K562 (cell line): ENCODE measurements around the gene ANKLE1. TPM values are rescaled to one million over a fixed set of nuclear protein-coding genes. Genes with fewer than 3 reads are reported as not detected.
A peak's percentile ranks its signal among the peaks of the same experiment; 100 is the strongest.

Experiments used
- BRCA1 ChIP-seq, 2 experiments: fragments of 450-650 bp in 1 of 2; sonication (generic) in 1 of 2; formaldehyde crosslinking in 1 of 2; IDR thresholded peaks; 2 replicates each; pipeline versions ENCODE4 v1.5.0 to v1.6.1; 2017 to 2020; ENCODE audit warnings: mild to moderate bottlenecking in 1 of 2, missing genetic modification reagents in 1 of 2
- CBFB ChIP-seq: sonication (generic); formaldehyde crosslinking; IDR thresholded peaks from 2 replicates; pipeline ENCODE4 v1.4.0; 2020; ENCODE audit warnings: mild to moderate bottlenecking, missing genetic modification reagents
- CBX3 ChIP-seq, 2 experiments: IDR thresholded peaks; 1 replicate in 1 of 2; 2 replicates in 1 of 2; pipeline ENCODE4 v1.6.1; 2012; ENCODE audit warnings: inconsistent platforms in 2 of 2, low read length in 2 of 2, borderline replicate concordance in 1 of 2, control low read depth in 1 of 2
- ERF ChIP-seq: fragments of 450-650 bp; formaldehyde crosslinking; IDR thresholded peaks from 2 replicates; pipeline ENCODE4 v1.4.0; 2020; ENCODE audit warnings: mild to moderate bottlenecking, mixed read lengths
- HNRNPL ChIP-seq: fragments of 200-400 bp; formaldehyde crosslinking; IDR thresholded peaks from 2 replicates; pipeline ENCODE4 v1.6.1; 2017; ENCODE audit warnings: low read depth, mild to moderate bottlenecking, low read length
- KDM5B ChIP-seq: fragments of 200-600 bp; sonication (generic); IDR thresholded peaks from 2 replicates; pipeline ENCODE4 v1.6.1; 2012; ENCODE audit warnings: low read depth, mild to moderate bottlenecking, moderate library complexity, low read length, control low read depth, inconsistent platforms; ENCODE audit not compliant: insufficient replicate concordance
- NR2C1 ChIP-seq, 2 experiments: fragments of 450-650 bp; IDR thresholded peaks; 2 replicates each; pipeline ENCODE4 v1.6.1; 2017; ENCODE audit warnings: mild to moderate bottlenecking in 2 of 2, antibody characterized with exemption in 1 of 2, inconsistent platforms in 1 of 2, missing compliant biosample characterization in 1 of 2, missing genetic modification characterization in 1 of 2
- PHF21A ChIP-seq: fragments of 450-650 bp; IDR thresholded peaks from 2 replicates; pipeline ENCODE4 v1.6.1; 2017; ENCODE audit warnings: low read depth, borderline replicate concordance
- POLR3G ChIP-seq: IDR thresholded peaks from 2 replicates; pipeline ENCODE4 v1.6.1; 2011; ENCODE audit not compliant: insufficient read length, insufficient replicate concordance; ENCODE audit errors: extremely low read depth
- RBFOX2 ChIP-seq: fragments of 200-400 bp; formaldehyde crosslinking; IDR thresholded peaks from 2 replicates; pipeline ENCODE4 v1.6.1; 2017; ENCODE audit warnings: low read depth, mild to moderate bottlenecking, low read length, moderate library complexity
- RBM22 ChIP-seq: fragments of 200-400 bp; formaldehyde crosslinking; IDR thresholded peaks from 2 replicates; pipeline ENCODE4 v1.6.1; 2018; ENCODE audit warnings: low read length, low read depth; ENCODE audit not compliant: poor library complexity, severe bottlenecking
- SNIP1 ChIP-seq: fragments of 450-650 bp; IDR thresholded peaks from 2 replicates; pipeline ENCODE4 v1.7.1; 2017; ENCODE audit warnings: low read depth, mild to moderate bottlenecking
- ZBTB1 ChIP-seq: sonication (generic); formaldehyde crosslinking; IDR thresholded peaks from 2 replicates; pipeline ENCODE4 v1.8.1; 2023; ENCODE audit warnings: missing genetic modification reagents, low read depth, mild to moderate bottlenecking, borderline replicate concordance
- ZNF274 ChIP-seq: IDR thresholded peaks from 2 replicates; pipeline ENCODE4 v1.6.1; 2011; ENCODE audit warnings: low read depth, mild to moderate bottlenecking, low read length, moderate library complexity, borderline replicate concordance
- ZNF644 ChIP-seq: fragments of 200-800 bp; sonication (Bioruptor generic); IDR thresholded peaks from 2 replicates; pipeline ENCODE4 v1.6.1; 2016; ENCODE audit warnings: low read depth, missing genetic modification characterization, missing compliant biosample characterization
- polyA plus RNA-seq, 8 experiments: library from polyadenylated mRNA; depleted of rRNA in 4 of 8; stranded (reverse) in 5 of 8; unstranded in 3 of 8; fragments of >200 nt; fragmentation: Nextera tagmentation in 2 of 8; fragmentation: Illumina TruSeq in 1 of 8; extraction: Ambion mirVana in 2 of 8; extraction: Trizol in 1 of 8; gene quantifications; 2 replicates each; pipeline versions ENCODE4 v1.2.1 to v1.2.3, GENCODE V29; 2011 to 2014; ENCODE audit warnings: inconsistent platforms in 1 of 8, missing spikeins in 1 of 8
- total RNA-seq, 7 experiments: library from RNA; depleted of rRNA in 6 of 7; stranded (reverse); fragments of >200 nt in 6 of 7; fragmentation: Illumina TruSeq in 2 of 7; extraction: Trizol in 2 of 7; gene quantifications; 2 replicates each; pipeline versions ENCODE4 v1.2.1 to v1.2.3, GENCODE V29; 2011 to 2021; ENCODE audit warnings: low replicate concordance in 1 of 7
- TF ChIP-seq, protein P1 (sequence below): fragments of 450-650 bp; IDR thresholded peaks from 2 replicates; pipeline ENCODE4 v1.6.1; 2017; ENCODE audit warnings: antibody characterized with exemption
- TF ChIP-seq, protein P2 (sequence below): fragments of 450-650 bp; formaldehyde crosslinking; IDR thresholded peaks from 2 replicates; pipeline ENCODE4 v1.4.0; 2020; ENCODE audit warnings: mild to moderate bottlenecking, moderate library complexity
- TF ChIP-seq, protein P3 (sequence below): sonication (generic); formaldehyde crosslinking; IDR thresholded peaks from 2 replicates; pipeline ENCODE4 v1.8.1; 2022; ENCODE audit warnings: missing genetic modification reagents
- TF ChIP-seq, protein P4 (sequence below): fragments of 450-650 bp; IDR thresholded peaks from 2 replicates; pipeline ENCODE4 v1.6.1; 2018; ENCODE audit warnings: mild to moderate bottlenecking, low read depth; ENCODE audit not compliant: partially characterized antibody
- TF ChIP-seq, protein P5 (sequence below): fragments of 250-450 bp; sonication (Bioruptor Pico); IDR thresholded peaks from 2 replicates; pipeline ENCODE4 v1.6.1; 2021; ENCODE audit warnings: mild to moderate bottlenecking

ANKLE1 gene
- total and polyA plus RNA-seq, 9 of the 15 experiments (the other 6 are each of a cell fraction or from before 2014, with no cell fraction given): 0.63 to 9.2 (median 2.9) TPM

DNA sequence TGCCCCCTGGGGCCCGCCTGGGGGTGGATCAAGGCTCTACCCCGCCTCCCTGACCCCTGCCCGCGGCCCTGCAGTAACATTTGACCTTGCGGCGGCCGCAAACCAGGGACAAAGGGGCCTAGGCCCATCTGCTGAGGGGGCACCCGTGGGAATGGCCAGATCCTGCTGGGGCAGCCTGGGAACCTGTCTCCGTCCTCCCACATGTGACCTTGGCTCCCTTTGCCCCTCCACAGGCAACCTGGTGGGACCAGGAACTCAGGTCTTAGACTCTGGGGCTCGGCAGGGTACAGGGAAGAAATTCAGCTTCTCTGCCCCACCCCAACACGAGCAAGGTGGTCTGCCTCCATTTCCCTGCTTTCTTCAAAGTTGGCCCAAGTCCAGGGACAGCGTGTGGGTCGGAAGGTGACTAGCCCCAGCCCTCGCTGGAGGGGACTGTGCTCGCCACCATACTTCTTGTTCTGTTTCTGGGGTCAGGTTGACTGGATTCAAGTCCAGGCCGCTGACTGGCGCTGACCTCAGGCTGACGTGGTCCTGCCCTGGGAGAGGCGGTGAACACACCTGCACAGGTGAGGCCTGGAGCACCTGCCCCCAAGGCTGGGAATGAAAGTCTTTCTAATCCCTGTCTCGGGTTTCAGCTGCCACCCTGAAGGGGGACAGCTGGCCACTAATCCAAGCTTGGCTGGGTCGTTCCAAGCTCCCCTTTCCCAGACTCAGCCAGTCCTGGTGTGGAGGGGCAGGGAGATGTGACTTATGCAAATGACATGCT, 33.5 kb upstream of the ANKLE1 start (continued):
- TF ChIP-seq RBM22 (no peak), KDM5B (peak; percentile 10), ERF (no peak), SNIP1 (no peak), HNRNPL (no peak), PHF21A (no peak), CBFB (CRISPR knock-in tag) (peak; percentile 46; the same call in 1 of the 2 replicates), BRCA1 (IDR thresholded peaks at IDR 0.05) (no peak), BRCA1 (CRISPR knock-in tag; IDR thresholded peaks at IDR 0.05) (no peak), POLR3G (no peak), ZBTB1 (CRISPR knock-in tag) (no peak), RBFOX2 (peak; percentile 46; the same call in 1 of the 2 replicates), ZNF644 (no peak), NR2C1 (IDR thresholded peaks at IDR 0.05) (peak; percentile 80), NR2C1 (tag; IDR thresholded peaks at IDR 0.05) (peak; percentile 81), CBX3 (IDR thresholded peaks at IDR 0.05; ENCODE audit: borderline replicate concordance in 1 of 2, low read length in 2 of 2) (no peak), ZNF274 (no peak)
- TF ChIP-seq, protein P1, sequence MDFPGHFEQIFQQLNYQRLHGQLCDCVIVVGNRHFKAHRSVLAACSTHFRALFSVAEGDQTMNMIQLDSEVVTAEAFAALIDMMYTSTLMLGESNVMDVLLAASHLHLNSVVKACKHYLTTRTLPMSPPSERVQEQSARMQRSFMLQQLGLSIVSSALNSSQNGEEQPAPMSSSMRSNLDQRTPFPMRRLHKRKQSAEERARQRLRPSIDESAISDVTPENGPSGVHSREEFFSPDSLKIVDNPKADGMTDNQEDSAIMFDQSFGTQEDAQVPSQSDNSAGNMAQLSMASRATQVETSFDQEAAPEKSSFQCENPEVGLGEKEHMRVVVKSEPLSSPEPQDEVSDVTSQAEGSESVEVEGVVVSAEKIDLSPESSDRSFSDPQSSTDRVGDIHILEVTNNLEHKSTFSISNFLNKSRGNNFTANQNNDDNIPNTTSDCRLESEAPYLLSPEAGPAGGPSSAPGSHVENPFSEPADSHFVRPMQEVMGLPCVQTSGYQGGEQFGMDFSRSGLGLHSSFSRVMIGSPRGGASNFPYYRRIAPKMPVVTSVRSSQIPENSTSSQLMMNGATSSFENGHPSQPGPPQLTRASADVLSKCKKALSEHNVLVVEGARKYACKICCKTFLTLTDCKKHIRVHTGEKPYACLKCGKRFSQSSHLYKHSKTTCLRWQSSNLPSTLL: no peak
- TF ChIP-seq, protein P2, sequence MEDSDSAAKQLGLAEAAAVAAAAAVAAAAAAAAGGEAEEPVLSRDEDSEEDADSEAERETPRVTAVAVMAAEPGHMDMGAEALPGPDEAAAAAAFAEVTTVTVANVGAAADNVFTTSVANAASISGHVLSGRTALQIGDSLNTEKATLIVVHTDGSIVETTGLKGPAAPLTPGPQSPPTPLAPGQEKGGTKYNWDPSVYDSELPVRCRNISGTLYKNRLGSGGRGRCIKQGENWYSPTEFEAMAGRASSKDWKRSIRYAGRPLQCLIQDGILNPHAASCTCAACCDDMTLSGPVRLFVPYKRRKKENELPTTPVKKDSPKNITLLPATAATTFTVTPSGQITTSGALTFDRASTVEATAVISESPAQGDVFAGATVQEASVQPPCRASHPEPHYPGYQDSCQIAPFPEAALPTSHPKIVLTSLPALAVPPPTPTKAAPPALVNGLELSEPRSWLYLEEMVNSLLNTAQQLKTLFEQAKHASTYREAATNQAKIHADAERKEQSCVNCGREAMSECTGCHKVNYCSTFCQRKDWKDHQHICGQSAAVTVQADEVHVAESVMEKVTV (CRISPR knock-in tag): no peak
- TF ChIP-seq, protein P3, sequence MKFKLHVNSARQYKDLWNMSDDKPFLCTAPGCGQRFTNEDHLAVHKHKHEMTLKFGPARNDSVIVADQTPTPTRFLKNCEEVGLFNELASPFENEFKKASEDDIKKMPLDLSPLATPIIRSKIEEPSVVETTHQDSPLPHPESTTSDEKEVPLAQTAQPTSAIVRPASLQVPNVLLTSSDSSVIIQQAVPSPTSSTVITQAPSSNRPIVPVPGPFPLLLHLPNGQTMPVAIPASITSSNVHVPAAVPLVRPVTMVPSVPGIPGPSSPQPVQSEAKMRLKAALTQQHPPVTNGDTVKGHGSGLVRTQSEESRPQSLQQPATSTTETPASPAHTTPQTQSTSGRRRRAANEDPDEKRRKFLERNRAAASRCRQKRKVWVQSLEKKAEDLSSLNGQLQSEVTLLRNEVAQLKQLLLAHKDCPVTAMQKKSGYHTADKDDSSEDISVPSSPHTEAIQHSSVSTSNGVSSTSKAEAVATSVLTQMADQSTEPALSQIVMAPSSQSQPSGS (CRISPR knock-in tag): no peak
- TF ChIP-seq, protein P4, sequence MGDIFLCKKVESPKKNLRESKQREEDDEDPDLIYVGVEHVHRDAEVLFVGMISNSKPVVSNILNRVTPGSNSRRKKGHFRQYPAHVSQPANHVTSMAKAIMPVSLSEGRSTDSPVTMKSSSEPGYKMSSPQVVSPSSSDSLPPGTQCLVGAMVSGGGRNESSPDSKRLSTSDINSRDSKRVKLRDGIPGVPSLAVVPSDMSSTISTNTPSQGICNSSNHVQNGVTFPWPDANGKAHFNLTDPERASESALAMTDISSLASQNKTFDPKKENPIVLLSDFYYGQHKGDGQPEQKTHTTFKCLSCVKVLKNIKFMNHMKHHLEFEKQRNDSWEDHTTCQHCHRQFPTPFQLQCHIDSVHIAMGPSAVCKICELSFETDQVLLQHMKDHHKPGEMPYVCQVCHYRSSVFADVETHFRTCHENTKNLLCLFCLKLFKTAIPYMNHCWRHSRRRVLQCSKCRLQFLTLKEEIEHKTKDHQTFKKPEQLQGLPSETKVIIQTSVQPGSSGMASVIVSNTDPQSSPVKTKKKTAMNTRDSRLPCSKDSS: no peak
- TF ChIP-seq, protein P5, sequence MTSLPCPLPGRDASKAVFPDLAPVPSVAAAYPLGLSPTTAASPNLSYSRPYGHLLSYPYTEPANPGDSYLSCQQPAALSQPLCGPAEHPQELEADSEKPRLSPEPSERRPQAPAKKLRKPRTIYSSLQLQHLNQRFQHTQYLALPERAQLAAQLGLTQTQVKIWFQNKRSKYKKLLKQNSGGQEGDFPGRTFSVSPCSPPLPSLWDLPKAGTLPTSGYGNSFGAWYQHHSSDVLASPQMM (CRISPR knock-in tag): no peak
